ENCODE measurements around the gene FBXO2.

DNA sequence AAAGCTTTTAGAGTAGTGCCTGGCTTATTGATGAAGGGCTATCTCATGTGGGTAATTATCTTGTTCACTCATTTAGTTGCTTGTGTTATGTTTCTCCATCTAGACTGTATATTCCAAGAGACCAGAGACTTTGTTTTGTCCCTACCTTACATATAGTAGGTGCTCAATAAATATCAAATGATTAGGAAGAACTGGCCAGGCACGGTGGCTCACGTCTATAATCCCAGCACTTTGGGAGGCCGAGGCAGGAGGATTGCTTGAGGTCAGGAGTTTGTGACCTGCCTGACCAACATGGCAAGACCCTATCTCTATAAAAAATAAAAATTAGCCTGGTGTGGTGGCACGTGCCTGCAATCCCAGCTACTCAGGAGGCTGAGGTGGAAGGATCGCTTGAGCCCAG lies 9.0 kb downstream of the FBXO2 start:
- TF ChIP-seq, protein P1, sequence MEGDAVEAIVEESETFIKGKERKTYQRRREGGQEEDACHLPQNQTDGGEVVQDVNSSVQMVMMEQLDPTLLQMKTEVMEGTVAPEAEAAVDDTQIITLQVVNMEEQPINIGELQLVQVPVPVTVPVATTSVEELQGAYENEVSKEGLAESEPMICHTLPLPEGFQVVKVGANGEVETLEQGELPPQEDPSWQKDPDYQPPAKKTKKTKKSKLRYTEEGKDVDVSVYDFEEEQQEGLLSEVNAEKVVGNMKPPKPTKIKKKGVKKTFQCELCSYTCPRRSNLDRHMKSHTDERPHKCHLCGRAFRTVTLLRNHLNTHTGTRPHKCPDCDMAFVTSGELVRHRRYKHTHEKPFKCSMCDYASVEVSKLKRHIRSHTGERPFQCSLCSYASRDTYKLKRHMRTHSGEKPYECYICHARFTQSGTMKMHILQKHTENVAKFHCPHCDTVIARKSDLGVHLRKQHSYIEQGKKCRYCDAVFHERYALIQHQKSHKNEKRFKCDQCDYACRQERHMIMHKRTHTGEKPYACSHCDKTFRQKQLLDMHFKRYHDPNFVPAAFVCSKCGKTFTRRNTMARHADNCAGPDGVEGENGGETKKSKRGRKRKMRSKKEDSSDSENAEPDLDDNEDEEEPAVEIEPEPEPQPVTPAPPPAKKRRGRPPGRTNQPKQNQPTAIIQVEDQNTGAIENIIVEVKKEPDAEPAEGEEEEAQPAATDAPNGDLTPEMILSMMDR (IDR thresholded peaks at IDR 0.05) = no peak
- TF ChIP-seq POLR2A (IDR thresholded peaks at IDR 0.05) = no peak
- no peak for TF ChIP-seq POLR2AphosphoS5 (IDR thresholded peaks at IDR 0.05)
- TF ChIP-seq EP300 (IDR thresholded peaks at IDR 0.05) = no peak

All from upper lobe of left lung (tissue), 4 donors.